Bronchial smooth muscle cell (primary cell): ENCODE data around the gene KCNA10. TPM values are rescaled to one million over a fixed set of nuclear protein-coding genes. Genes with fewer than 3 reads are reported as not detected.

Experiments used
- total RNA-seq: library from RNA; depleted of rRNA; stranded (reverse); fragments of >200 nt; gene quantifications from 2 replicates; pipeline ENCODE4 v1.2.1, GENCODE V29; 2014

Gene KCNA10
- total RNA-seq = not detected in 2 replicates

GRCh38 chr1:110519125-110519810, at the start of gene KCNA10:
Gene KCNA10 (minus strand): TSS chr1:110519175. CDS start chr1:110518787, 388 bp downstream.

Other genes with a start within 250 kb of the KCNA10 start
- gene RBM15, start 179.8 kb downstream of the KCNA10 start, total RNA-seq = 22.1 and 27.2 TPM in 2 replicates
- 47.1 and 119 TPM in 2 replicates for gene SLC16A4, start 128.1 kb downstream of the KCNA10 start, total RNA-seq
- gene LAMTOR5, start 111.5 kb downstream of the KCNA10 start, total RNA-seq = 63.8 and 81.0 TPM in 2 replicates
- not detected in 2 replicates for gene PROK1, start 68.0 kb downstream of the KCNA10 start, total RNA-seq
- under 0.01 TPM in 2 replicates for gene KCNA2, start 87.2 kb upstream of the KCNA10 start, total RNA-seq
- gene KCNA3, start 155.8 kb upstream of the KCNA10 start, total RNA-seq = 0.16 and 0.26 TPM in 2 replicates